NT2/D1 (cell line): Measurements from ENCODE around the gene SDHA.

Experiments
- DNase-seq: peaks from one replicate; pipeline ENCODE4 v3.0.0-alpha.2; 2011; ENCODE audit warnings: low read depth, low spot score
- H3K27me3 ChIP-seq: 2 replicates; pipeline ENCODE4 v1.6.0; 2011; ENCODE audit warnings: mild to moderate bottlenecking; ENCODE audit not compliant: insufficient read length, insufficient read depth
- H3K36me3 ChIP-seq: 2 replicates; pipeline ENCODE4 v1.6.1; 2011; ENCODE audit warnings: mild to moderate bottlenecking, low read length, mixed read lengths; ENCODE audit not compliant: insufficient read depth, insufficient read length
- H3K4me1 ChIP-seq: 2 replicates; pipeline ENCODE4 v1.5.1; 2011; ENCODE audit not compliant: insufficient read depth, insufficient read length
- H3K4me3 ChIP-seq: 2 replicates; pipeline ENCODE4 v1.5.1; 2011; ENCODE audit warnings: low read depth; ENCODE audit not compliant: insufficient read length
- H3K9ac ChIP-seq: 2 replicates; pipeline ENCODE4 v1.6.0; 2011; ENCODE audit warnings: low read depth; ENCODE audit not compliant: insufficient read length
- H3K9me3 ChIP-seq: 2 replicates; pipeline ENCODE4 v1.5.1; 2011; ENCODE audit warnings: mild to moderate bottlenecking, low read length; ENCODE audit not compliant: insufficient read depth
- SUZ12 ChIP-seq: IDR thresholded peaks from 2 replicates; pipeline ENCODE4 v1.6.1; 2011; ENCODE audit not compliant: insufficient read length, insufficient read depth; ENCODE audit errors: extremely low read depth
- YY1 ChIP-seq: IDR thresholded peaks from 2 replicates; pipeline ENCODE4 v1.6.1; 2011; ENCODE audit not compliant: insufficient read length, insufficient read depth
- ZNF274 ChIP-seq: IDR thresholded peaks from 2 replicates; pipeline ENCODE4 v1.6.1; 2011; ENCODE audit warnings: mild to moderate bottlenecking, low read depth, low read length

The SDHA gene

DNA sequence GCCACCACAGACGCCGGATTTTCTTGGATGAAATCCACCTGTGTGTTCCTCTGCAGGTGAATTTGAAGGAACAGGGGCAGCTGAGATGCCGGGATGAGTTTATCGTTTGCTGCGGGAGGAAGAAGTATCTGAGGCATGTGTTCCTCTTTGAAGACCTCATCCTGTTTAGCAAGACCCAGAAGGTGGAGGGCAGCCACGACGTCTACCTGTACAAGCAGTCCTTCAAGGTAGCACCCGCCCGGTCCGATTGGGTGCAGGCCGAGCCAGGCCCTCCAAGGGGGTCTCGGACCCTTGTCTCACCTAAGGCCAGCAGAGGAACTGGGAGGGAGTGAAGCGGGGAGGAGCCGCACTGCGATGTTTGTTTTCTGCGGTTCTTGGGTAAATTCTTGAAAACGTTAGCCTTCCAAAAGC is 45.3 kb upstream of the SDHA start:
- peaks cover 49% of the 10 kb centered on the region for H3K36me3 ChIP-seq
- no peaks in the 10 kb centered on the region for H3K9me3 ChIP-seq
- no peak overlapping the region for H3K9ac ChIP-seq
- H3K27me3 ChIP-seq, result no peaks in the 10 kb centered on the region
- H3K4me3 ChIP-seq, result no peak overlapping the region
- DNase-seq, result no peak
- TF ChIP-seq SUZ12 (no peak), YY1 (no peak), ZNF274 (no peak)
- peaks cover 4% of the 10 kb centered on the region for H3K4me1 ChIP-seq

- H3K27me3 ChIP-seq, result no peaks in the 10 kb centered on the region
- no peak overlapping the region for H3K9ac ChIP-seq
- H3K36me3 ChIP-seq, result peaks cover 52% of the 10 kb centered on the region
- no peak overlapping the region for H3K4me3 ChIP-seq
- H3K4me1 ChIP-seq, result peaks cover 1% of the 10 kb centered on the region
- no peak for DNase-seq
- TF ChIP-seq YY1 (no peak), ZNF274 (no peak), SUZ12 (no peak)
- no peaks in the 10 kb centered on the region for H3K9me3 ChIP-seq
These were observed 44.5 kb upstream of the SDHA start for GRCh38 chr5:173392-174290.

DNA sequence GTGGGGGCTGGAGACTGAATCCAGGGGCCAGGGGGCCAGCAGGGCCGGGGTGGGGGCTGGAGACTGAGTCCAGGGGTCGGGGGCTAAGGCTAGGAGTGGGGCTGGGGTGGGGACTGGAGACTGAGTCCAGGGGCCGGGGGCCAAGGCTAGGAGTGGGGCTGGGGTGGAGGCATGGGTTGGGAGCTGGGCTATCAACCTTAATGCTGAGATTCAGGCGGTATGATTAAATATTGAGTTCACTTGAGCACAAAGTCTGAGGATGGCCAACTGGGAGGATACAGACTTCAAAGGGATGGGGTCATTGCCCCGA is 43.9 kb upstream of the SDHA start:
- Histone ChIP-seq H3K4me3 (no peak overlapping the region), H3K4me1 (peaks cover 1% of the 10 kb centered on the region), H3K9me3 (no peaks in the 10 kb centered on the region), H3K27me3 (no peaks in the 10 kb centered on the region), H3K36me3 (peaks cover 53% of the 10 kb centered on the region), H3K9ac (no peak overlapping the region)
- DNase-seq, result no peak
- TF ChIP-seq ZNF274, result no peak
- TF ChIP-seq SUZ12, result no peak
- TF ChIP-seq YY1, result no peak

GRCh38 chr5:174876-175465 is 43.1 kb upstream of the SDHA start:
- TF ChIP-seq YY1 (no peak), SUZ12 (no peak), ZNF274 (no peak)
- no peaks in the 10 kb centered on the region for H3K4me1 ChIP-seq
- H3K4me3 ChIP-seq, result no peak overlapping the region
- H3K36me3 ChIP-seq, result peaks cover 50% of the 10 kb centered on the region
- H3K27me3 ChIP-seq, result no peaks in the 10 kb centered on the region
- no peak for DNase-seq
- no peaks in the 10 kb centered on the region for H3K9me3 ChIP-seq
- H3K9ac ChIP-seq, result no peak overlapping the region

- no peaks in the 10 kb centered on the region for H3K27me3 ChIP-seq
- no peaks in the 10 kb centered on the region for H3K9me3 ChIP-seq
- DNase-seq, result no peak
- no peak overlapping the region for H3K9ac ChIP-seq
- peaks cover 44% of the 10 kb centered on the region for H3K36me3 ChIP-seq
- TF ChIP-seq ZNF274 (no peak), SUZ12 (no peak), YY1 (no peak)
- H3K4me3 ChIP-seq, result no peak overlapping the region
- peaks cover 7% of the 10 kb centered on the region for H3K4me1 ChIP-seq
These were observed 41.8 kb upstream of the SDHA start for GRCh38 chr5:176296-176823.

GRCh38 chr5:178110-178509 is 40.0 kb upstream of the SDHA start:
- TF ChIP-seq ZNF274 (no peak), SUZ12 (no peak), YY1 (no peak)
- H3K4me1 ChIP-seq, result peaks cover 7% of the 10 kb centered on the region
- H3K27me3 ChIP-seq, result no peaks in the 10 kb centered on the region
- H3K36me3 ChIP-seq, result peaks cover 44% of the 10 kb centered on the region
- DNase-seq, result no peak
- no peak overlapping the region for H3K9ac ChIP-seq
- H3K4me3 ChIP-seq, result no peak overlapping the region
- no peaks in the 10 kb centered on the region for H3K9me3 ChIP-seq

- H3K4me1 ChIP-seq, result peaks cover 7% of the 10 kb centered on the region
- no peak for DNase-seq
- TF ChIP-seq ZNF274 (no peak), YY1 (no peak), SUZ12 (no peak)
- no peak overlapping the region for H3K9ac ChIP-seq
- no peaks in the 10 kb centered on the region for H3K9me3 ChIP-seq
- no peaks in the 10 kb centered on the region for H3K27me3 ChIP-seq
- H3K36me3 ChIP-seq, result peaks cover 42% of the 10 kb centered on the region
- H3K4me3 ChIP-seq, result no peak overlapping the region
These were observed 38.7 kb upstream of the SDHA start for GRCh38 chr5:179401-179800.
